CD14-positive monocyte (primary cell): ENCODE results near the gene LIMK2. TPM values are rescaled to one million over a fixed set of nuclear protein-coding genes. Genes with fewer than 3 reads are reported as not detected.

Experiments
- DNase-seq, 3 donors: peaks; one replicate each; pipeline ENCODE4 v3.0.0-alpha.2; 2011 to 2022
- H2AFZ ChIP-seq: 2 replicates; pipeline ENCODE4 v1.6.0; 2012; ENCODE audit warnings: mild to moderate bottlenecking, low read depth, low read length, inconsistent platforms; ENCODE audit not compliant: insufficient read depth, poor library complexity, severe bottlenecking
- H3K27ac ChIP-seq, 2 donors: 1 replicate in 1 of 2; 2 replicates in 1 of 2; pipeline ENCODE4 v1.5.1; 2012 to 2013; ENCODE audit warnings: low read length in 2 of 2, control low read depth in 1 of 2, inconsistent platforms in 1 of 2, low read depth in 1 of 2, mild to moderate bottlenecking in 1 of 2
- H3K27me3 ChIP-seq, 2 donors: one replicate each; pipeline versions ENCODE4 v1.6.0 to v1.6.1; 2011 to 2013; ENCODE audit warnings: low read length in 2 of 2; ENCODE audit not compliant: control insufficient read depth in 2 of 2, insufficient read depth in 2 of 2
- H3K36me3 ChIP-seq, 2 donors: replicated peaks in 1 of 2; 1 replicate in 1 of 2; 2 replicates in 1 of 2; pipeline versions ENCODE4 v1.5.1 to v1.6.1; 2012 to 2013; ENCODE audit warnings: low read length in 2 of 2, control low read depth in 1 of 2, inconsistent platforms in 1 of 2, mild to moderate bottlenecking in 1 of 2; ENCODE audit not compliant: insufficient read depth in 2 of 2, control insufficient read depth in 1 of 2
- H3K4me1 ChIP-seq, 2 donors: 1 replicate in 1 of 2; 2 replicates in 1 of 2; pipeline versions ENCODE4 v1.5.1 to v1.6.1; 2012 to 2013; ENCODE audit warnings: low read length in 2 of 2, control low read depth in 1 of 2, inconsistent platforms in 1 of 2, mild to moderate bottlenecking in 1 of 2, moderate library complexity in 1 of 2; ENCODE audit not compliant: insufficient read depth in 2 of 2, control insufficient read depth in 1 of 2
- H3K4me2 ChIP-seq: replicated peaks from 2 replicates; pipeline ENCODE3; 2012; ENCODE audit warnings: low read length, moderate library complexity, mild to moderate bottlenecking; ENCODE audit not compliant: poor library complexity, severe bottlenecking; ENCODE audit errors: extremely low read depth
- H3K4me3 ChIP-seq, 3 experiments: fragments of 200-600 bp in 1 of 3; sonication (generic) in 1 of 3; replicated peaks in 1 of 3; 1 replicate in 2 of 3; 2 replicates in 1 of 3; pipeline ENCODE4 v1.5.1; 2011 to 2013; ENCODE audit warnings: low read length in 3 of 3, mild to moderate bottlenecking in 3 of 3, control low read depth in 2 of 3, low read depth in 2 of 3, inconsistent platforms in 1 of 3, moderate library complexity in 1 of 3
- H3K79me2 ChIP-seq: 2 replicates; pipeline ENCODE4 v1.6.0; 2012; ENCODE audit warnings: mild to moderate bottlenecking, control low read depth, inconsistent platforms, low read length, moderate library complexity; ENCODE audit not compliant: insufficient read depth
- H3K9ac ChIP-seq: 2 replicates; pipeline ENCODE4 v1.6.0; 2017; ENCODE audit warnings: low read length, mild to moderate bottlenecking; ENCODE audit not compliant: insufficient read depth, poor library complexity, severe bottlenecking
- H3K9me3 ChIP-seq, 2 donors: replicated peaks in 1 of 2; 1 replicate in 1 of 2; 2 replicates in 1 of 2; pipeline versions ENCODE4 v1.5.1 to v1.6.1; 2012 to 2013; ENCODE audit warnings: low read length in 2 of 2, control low read depth in 1 of 2; ENCODE audit not compliant: control insufficient read depth in 1 of 2, insufficient read depth in 1 of 2
- H4K20me1 ChIP-seq: 2 replicates; pipeline ENCODE4 v1.6.0; 2012; ENCODE audit warnings: mild to moderate bottlenecking, low read length, control low read depth, moderate library complexity; ENCODE audit not compliant: insufficient read depth
- H3K27ac Mint-ChIP-seq, 7 donors: one replicate each; pipeline ENCODE4 v1.8.0; 2020; ENCODE audit warnings: mild to moderate bottlenecking in 7 of 7, mixed read lengths in 7 of 7, moderate library complexity in 6 of 7, inconsistent platforms in 2 of 7
- H3K27me3 Mint-ChIP-seq, 3 donors: one replicate each; pipeline ENCODE4 v1.8.0; 2021 to 2022; ENCODE audit warnings: low read depth in 3 of 3, mild to moderate bottlenecking in 3 of 3, mixed read lengths in 3 of 3, moderate library complexity in 3 of 3, inconsistent platforms in 1 of 3
- H3K36me3 Mint-ChIP-seq, 2 donors: one replicate each; pipeline ENCODE4 v1.8.0; 2020; ENCODE audit warnings: mixed read lengths in 2 of 2, inconsistent platforms in 1 of 2, mild to moderate bottlenecking in 1 of 2
- H3K4me1 Mint-ChIP-seq: one replicate; pipeline ENCODE4 v1.8.0; 2020; ENCODE audit warnings: mild to moderate bottlenecking, mixed read lengths
- H3K4me3 Mint-ChIP-seq, 2 donors: one replicate each; pipeline ENCODE4 v1.8.0; 2020; ENCODE audit warnings: mild to moderate bottlenecking in 2 of 2, mixed read lengths in 2 of 2, moderate library complexity in 1 of 2
- H3K9me3 Mint-ChIP-seq, 7 donors: one replicate each; pipeline ENCODE4 v1.8.0; 2020 to 2022; ENCODE audit warnings: mixed read lengths in 7 of 7, mild to moderate bottlenecking in 6 of 7, moderate library complexity in 6 of 7, inconsistent platforms in 2 of 7
- WGBS: methylation state at CpG from one replicate; pipeline ENCODE4 v1.1.5; 2013; ENCODE audit warnings: missing lambda C conversion rate; ENCODE audit not compliant: insufficient coverage; 5-methylcytosine and 5-hydroxymethylcytosine counted together
- intact Hi-C, 2 donors: fragments of 100-400 bp; cut with micrococcal nuclease; formaldehyde crosslinking; loops; one replicate each; pipeline versions ENCODE4 v1.15.0 to v1.15.1; 2023
- polyA plus RNA-seq, 3 donors: library from polyadenylated mRNA; depleted of rRNA in 1 of 3; unstranded in 2 of 3; stranded (reverse) in 1 of 3; fragments of 300-500 nt in 2 of 3; fragments of >200 nt in 1 of 3; fragmentation: Illumina TruSeq in 2 of 3; gene quantifications; 1 replicate in 2 of 3; 2 replicates in 1 of 3; pipeline ENCODE4 v1.2.3, GENCODE V29; 2012 to 2021
- TF ChIP-seq, protein P1 (sequence below): fragments of 200-600 bp; IDR thresholded peaks from one replicate; pipeline ENCODE4 v1.8.0; 2022; ENCODE audit warnings: antibody characterized with exemption, mild to moderate bottlenecking

The LIMK2 gene
- polyA plus RNA-seq, 3 donors, result 5.5 to 14.2 (median 10.1) TPM

DNA sequence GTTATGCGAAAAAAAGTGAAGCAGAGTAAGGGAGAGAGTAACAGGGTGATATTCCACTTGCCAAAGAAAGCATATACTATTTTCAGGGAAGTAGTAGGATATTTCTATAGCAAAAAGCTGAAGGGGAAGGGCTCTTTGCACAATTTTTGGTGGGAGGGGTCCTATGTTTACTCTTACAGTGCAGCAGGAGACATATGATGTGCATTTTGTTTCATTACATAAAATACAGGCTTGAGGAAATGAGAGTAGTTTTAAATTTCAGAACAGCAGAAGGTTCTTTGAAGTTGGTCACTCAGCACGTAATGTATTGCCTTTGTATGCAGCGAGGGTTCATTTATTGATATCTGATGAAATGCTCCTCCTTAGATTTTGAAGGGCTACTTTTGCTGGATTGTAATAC lies 83.3 kb downstream of the LIMK2 start:
- H3K79me2 ChIP-seq, result peaks cover 9% of the 10 kb centered on the region
- H3K27me3 Mint-ChIP-seq, result peaks cover 0 to 8% (median 0%) of the 10 kb centered on the region in 3 donors
- H2AFZ ChIP-seq, result no peak overlapping the region
- WGBS, result 80% methylated on average over 1 of the region's 3 CpGs
- H3K9me3 ChIP-seq, result no peaks in the 10 kb centered on the region
- H3K4me3 Mint-ChIP-seq, result no peak overlapping the region
- no peak overlapping the region for H3K4me3 ChIP-seq
- no peaks in the 10 kb centered on the region for H3K36me3 ChIP-seq
- TF ChIP-seq, protein P1, sequence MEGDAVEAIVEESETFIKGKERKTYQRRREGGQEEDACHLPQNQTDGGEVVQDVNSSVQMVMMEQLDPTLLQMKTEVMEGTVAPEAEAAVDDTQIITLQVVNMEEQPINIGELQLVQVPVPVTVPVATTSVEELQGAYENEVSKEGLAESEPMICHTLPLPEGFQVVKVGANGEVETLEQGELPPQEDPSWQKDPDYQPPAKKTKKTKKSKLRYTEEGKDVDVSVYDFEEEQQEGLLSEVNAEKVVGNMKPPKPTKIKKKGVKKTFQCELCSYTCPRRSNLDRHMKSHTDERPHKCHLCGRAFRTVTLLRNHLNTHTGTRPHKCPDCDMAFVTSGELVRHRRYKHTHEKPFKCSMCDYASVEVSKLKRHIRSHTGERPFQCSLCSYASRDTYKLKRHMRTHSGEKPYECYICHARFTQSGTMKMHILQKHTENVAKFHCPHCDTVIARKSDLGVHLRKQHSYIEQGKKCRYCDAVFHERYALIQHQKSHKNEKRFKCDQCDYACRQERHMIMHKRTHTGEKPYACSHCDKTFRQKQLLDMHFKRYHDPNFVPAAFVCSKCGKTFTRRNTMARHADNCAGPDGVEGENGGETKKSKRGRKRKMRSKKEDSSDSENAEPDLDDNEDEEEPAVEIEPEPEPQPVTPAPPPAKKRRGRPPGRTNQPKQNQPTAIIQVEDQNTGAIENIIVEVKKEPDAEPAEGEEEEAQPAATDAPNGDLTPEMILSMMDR, result no peak
- peaks cover 47% of the 10 kb centered on the region for H3K4me1 Mint-ChIP-seq
- H3K27ac Mint-ChIP-seq, result peak overlapping the region in 5 of 7 donors; percentile 30 to 50 (median 46)
- no peak overlapping the region for H3K9ac ChIP-seq
- H3K27me3 ChIP-seq, result no peaks in the 10 kb centered on the region
- no peaks in the 10 kb centered on the region for H4K20me1 ChIP-seq
- no peak for DNase-seq
- H3K36me3 Mint-ChIP-seq, result no peaks in the 10 kb centered on the region
- peaks cover 0 to 1% (median 0%) of the 10 kb centered on the region in 7 donors for H3K9me3 Mint-ChIP-seq
- peaks cover 50 to 64% of the 10 kb centered on the region in 2 donors for H3K4me1 ChIP-seq
- intact Hi-C loops, result no loop called here
- no peak overlapping the region for H3K4me2 ChIP-seq
- peak overlapping the region in 1 of 2 donors; percentile 59 for H3K27ac ChIP-seq

DNA sequence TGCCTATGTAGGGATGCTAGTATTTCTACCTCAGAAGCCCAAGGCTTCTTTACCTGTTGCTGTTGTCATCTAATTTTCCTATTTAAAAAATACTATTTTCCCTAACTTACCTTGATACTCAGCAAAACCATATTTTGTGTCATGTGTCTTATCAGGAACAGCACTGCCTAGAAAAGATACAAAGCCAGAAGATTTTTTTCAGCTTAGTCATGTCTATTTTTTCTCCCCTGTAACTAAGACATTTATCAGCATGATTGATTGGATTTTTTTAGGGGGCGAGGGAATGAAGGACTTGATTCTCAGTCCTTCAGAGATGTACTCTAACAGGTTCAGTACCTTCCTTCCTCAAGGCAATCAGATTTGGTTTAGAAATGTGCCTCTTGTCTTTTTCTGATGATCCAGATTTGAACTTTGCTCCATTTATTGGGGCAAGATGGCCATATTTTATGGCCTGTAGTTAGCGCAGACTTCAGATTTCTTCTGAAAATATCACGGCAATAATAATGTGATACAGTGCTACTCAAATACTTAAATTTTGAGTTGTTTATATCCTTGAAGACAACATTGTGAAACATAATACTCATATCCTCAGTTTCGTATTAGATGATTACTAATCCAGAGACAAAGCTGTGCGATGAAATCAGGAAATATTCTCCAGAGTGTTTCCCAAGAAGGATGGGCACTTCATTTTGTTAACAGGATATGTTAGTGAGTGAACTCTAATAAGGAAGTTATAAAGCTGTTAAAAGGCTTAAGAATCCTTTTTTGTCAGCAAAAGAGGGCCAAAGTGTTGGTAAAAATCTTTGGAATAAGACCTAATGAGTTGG lies 83.9 kb downstream of the LIMK2 start:
- Histone ChIP-seq H3K4me3 (no peak overlapping the region), H3K9me3 (no peaks in the 10 kb centered on the region), H2AFZ (no peak overlapping the region), H4K20me1 (no peaks in the 10 kb centered on the region), H3K4me1 (peaks cover 49 to 57% of the 10 kb centered on the region in 2 donors), H3K27me3 (no peaks in the 10 kb centered on the region), H3K27ac (peak overlapping the region in 1 of 2 donors; percentile 59), H3K9ac (no peak overlapping the region), H3K36me3 (no peaks in the 10 kb centered on the region), H3K4me2 (no peak overlapping the region), H3K79me2 (peaks cover 7% of the 10 kb centered on the region)
- peak overlapping the region in 1 of 2 donors; percentile 11 for H3K4me3 Mint-ChIP-seq
- H3K27me3 Mint-ChIP-seq, result peaks cover 0 to 9% (median 0%) of the 10 kb centered on the region in 3 donors
- WGBS, result no CpG with 5 or more reads among the region's 5 CpGs
- H3K36me3 Mint-ChIP-seq, result no peaks in the 10 kb centered on the region
- peak; percentile 57 to 86 (median 84) for DNase-seq
- peak overlapping the region; percentile 53 to 87 (median 76) for H3K27ac Mint-ChIP-seq
- intact Hi-C loops, result no loop called here
- TF ChIP-seq, protein P1, result no peak
- peaks cover 0 to under 1% (median 0%) of the 10 kb centered on the region in 7 donors for H3K9me3 Mint-ChIP-seq
- peaks cover 45% of the 10 kb centered on the region for H3K4me1 Mint-ChIP-seq
